A673 (cell line): ENCODE measurements around the gene RAB1B. TPM values are rescaled to one million over a fixed set of nuclear protein-coding genes. Genes with fewer than 3 reads are reported as not detected.
"Not testable (repeated sequence)": the region's sequence is repeated elsewhere in the genome, so short reads cannot be mapped to it uniquely, and the experiment has no call there.

ENCODE experiments used
- BruUV-seq: library from RNA; stranded (reverse); fragments of 400-500 nt; replicated peaks from 2 replicates; lab custom pipeline; 2021; lab: Mats Ljungman, UMichigan
- CTCF ChIA-PET: fragments of 300-600 bp; sonication (Branson Sonifier 250); formaldehyde crosslinking; loops from one replicate; lab custom pipeline; 2022; ENCODE audit warnings: antibody characterized with exemption; lab: Charles Lee
- POLR2A ChIA-PET: fragments of 300-600 bp; sonication (Branson Sonifier 250); formaldehyde crosslinking; loops from one replicate; lab custom pipeline; 2022; ENCODE audit warnings: antibody characterized with exemption; ENCODE audit not compliant: low non-redundant PET; lab: Charles Lee
- DNase-seq: peaks from one replicate; pipeline ENCODE4 v3.0.0-alpha.2; 2015; ENCODE audit warnings: low spot score
- H3K27ac ChIP-seq: fragments of 200-600 bp; sonication (generic); 2 replicates; pipeline ENCODE4 v1.5.1; 2016; ENCODE audit warnings: mixed run types, low read depth, mild to moderate bottlenecking, mixed read lengths, antibody characterized with exemption, low read length; ENCODE audit not compliant: poor library complexity, severe bottlenecking
- H3K27me3 ChIP-seq: fragments of 200-600 bp; sonication (generic); replicated peaks from 2 replicates; pipeline ENCODE4 v1.6.1; 2017; ENCODE audit warnings: mixed run types, low read depth, mild to moderate bottlenecking, mixed read lengths, antibody characterized with exemption, low read length; ENCODE audit not compliant: insufficient read depth, poor library complexity
- H3K36me3 ChIP-seq: fragments of 200-600 bp; sonication (generic); 2 replicates; pipeline ENCODE4 v1.6.1; 2016; ENCODE audit warnings: mixed run types, mild to moderate bottlenecking, mixed read lengths, antibody characterized with exemption, low read length; ENCODE audit not compliant: insufficient read depth, poor library complexity, severe bottlenecking
- H3K4me1 ChIP-seq: fragments of 200-600 bp; sonication (generic); 2 replicates; pipeline ENCODE4 v1.6.1; 2017; ENCODE audit warnings: mixed run types, mild to moderate bottlenecking, mixed read lengths, antibody characterized with exemption, low read length; ENCODE audit not compliant: insufficient read depth, poor library complexity, severe bottlenecking
- H3K4me3 ChIP-seq: fragments of 200-600 bp; sonication (generic); 2 replicates; pipeline ENCODE4 v1.5.1; 2016; ENCODE audit warnings: low read depth, mixed run types, mild to moderate bottlenecking, mixed read lengths, low read length; ENCODE audit not compliant: poor library complexity, severe bottlenecking
- H3K9me3 ChIP-seq: fragments of 200-600 bp; sonication (generic); 2 replicates; pipeline ENCODE4 v1.6.1; 2016; ENCODE audit warnings: mixed run types, low read depth, mild to moderate bottlenecking, mixed read lengths, antibody characterized with exemption, low read length; ENCODE audit not compliant: poor library complexity, severe bottlenecking
- CTCF ChIP-seq: fragments of 300-800, 200-600 bp; sonication (generic); conservative IDR thresholded peaks from 2 replicates; pipeline ENCODE4 v1.5.1; 2017; ENCODE audit warnings: low read depth, mild to moderate bottlenecking, antibody characterized with exemption, low read length, moderate library complexity, mixed read lengths
- EZH2 ChIP-seq: fragments of 200-600 bp; sonication (generic); IDR thresholded peaks from 2 replicates; pipeline ENCODE4 v1.6.1; 2017; ENCODE audit warnings: borderline replicate concordance, low read depth, mild to moderate bottlenecking, mixed read lengths, antibody characterized with exemption, low read length; ENCODE audit not compliant: poor library complexity, severe bottlenecking
- intact Hi-C: fragments of 100-400 bp; cut with micrococcal nuclease; formaldehyde crosslinking; loops from one replicate; pipeline ENCODE4 v1.10.0; 2022; ENCODE audit not compliant: unreplicated experiment
- total RNA-seq: library from RNA; stranded (reverse); gene quantifications from 2 replicates; pipeline ENCODE4 v1.2.3, GENCODE V29; 2021

Gene RAB1B
- total RNA-seq, 1 experiment from 2014 or later, result 186 TPM

- ChIA-PET CTCF (interaction anchor here (0.6 to 1.2 kb wide), 3 partner anchors 19 to 1311 kb away, joined by 3 to 6 read pairs (median 3); partner anchors contain the start of gene YIF1A), POLR2A (interaction anchor here (0.6 kb wide), 1 partner anchor 203 kb away, joined by 7 read pairs; no protein-coding TSS in a partner anchor)
- Histone ChIP-seq H3K4me1 (peaks cover 61% of the 10 kb centered on the region), H3K27me3 (no peaks in the 10 kb centered on the region), H3K27ac (peak overlapping the region; percentile 100), H3K36me3 (no peaks in the 10 kb centered on the region), H3K9me3 (no peaks in the 10 kb centered on the region), H3K4me3 (peak overlapping the region; percentile 57)
- peak; percentile 96 for DNase-seq
- intact Hi-C loops, result no loop called here
- TF ChIP-seq CTCF (no peak), EZH2 (no peak)
- BruUV-seq, result no TSS peak
These were observed 49.5 kb downstream of the RAB1B start for GRCh38 chr11:66317723-66318599.

GRCh38 chr11:66318600-66318970 lies 50.1 kb downstream of the RAB1B start:
- no peak for TF ChIP-seq EZH2
- TF ChIP-seq CTCF, result no peak
- Histone ChIP-seq H3K4me1 (peaks cover 55% of the 10 kb centered on the region), H3K27me3 (no peaks in the 10 kb centered on the region), H3K9me3 (no peaks in the 10 kb centered on the region), H3K27ac (peak overlapping the region; percentile 100), H3K4me3 (no peak overlapping the region), H3K36me3 (no peaks in the 10 kb centered on the region)
- ChIA-PET CTCF (no interaction called here), POLR2A (interaction anchor here (0.6 kb wide), 1 partner anchor 203 kb away, joined by 7 read pairs; no protein-coding TSS in a partner anchor)
- no TSS peak for BruUV-seq
- no peak for DNase-seq
- intact Hi-C loops, result no loop called here

GRCh38 chr11:66320289-66320688 lies 51.9 kb downstream of the RAB1B start:
- H3K9me3 ChIP-seq, H3K36me3 ChIP-seq, H3K27ac ChIP-seq, H3K27me3 ChIP-seq, intact Hi-C loops, CTCF ChIA-PET, BruUV-seq, H3K4me3 ChIP-seq, DNase-seq, POLR2A ChIA-PET: not testable (repeated sequence)
- H3K4me1 ChIP-seq, result peaks cover 38% of the 10 kb centered on the region

- H3K27ac ChIP-seq, CTCF ChIA-PET, POLR2A ChIA-PET, H3K27me3 ChIP-seq, BruUV-seq, H3K4me3 ChIP-seq, DNase-seq, intact Hi-C loops, H3K36me3 ChIP-seq, H3K9me3 ChIP-seq: not testable (repeated sequence)
- H3K4me1 ChIP-seq, result peaks cover 33% of the 10 kb centered on the region
These were observed 52.3 kb downstream of the RAB1B start for GRCh38 chr11:66320748-66321147.
